ENCODE data around the gene CCBE1. TPM values are rescaled to one million over a fixed set of nuclear protein-coding genes. Genes with fewer than 3 reads are reported as not detected.
A peak's percentile ranks its signal among the peaks of the same experiment; 100 is the strongest.

The CCBE1 gene
- total and polyA plus RNA-seq, 2 of the 4 experiments (the other 2 are of a cell fraction): 64.8 to 148 TPM

- BruUV-seq (replicated peaks): no TSS peak
- ChIA-PET CTCF (interaction anchor here (1.1 kb wide), 1 partner anchor 156 kb away, joined by 3 read pairs; no protein-coding TSS in a partner anchor), POLR2A (ENCODE audit: unreplicated experiment) (no interaction called here)
- Histone ChIP-seq H2BK20ac (ENCODE audit: low read depth, low read length) (peak overlapping the region; percentile 81), H4K20me1 (ENCODE audit: insufficient read depth, low read length) (peaks cover 10% of the 10 kb centered on the region; the same call in 1 of the 2 replicates), H3K9me1 (ENCODE audit: insufficient read depth, low read length) (peaks cover 18% of the 10 kb centered on the region), H3K4me3 (ENCODE audit: insufficient read depth, low read depth, low read length) (no peak overlapping the region), H3K27ac (ENCODE audit: insufficient read depth, low read length) (no peak overlapping the region), H2AK5ac (ENCODE audit: low read depth, low read length) (peak overlapping the region; percentile 6; the same call in 1 of the 2 replicates), H3K4me1 (ENCODE audit: control insufficient read depth, insufficient read depth, low read length) (peaks cover 22% of the 10 kb centered on the region), H3K4me2 (ENCODE audit: low read depth, low read length) (peak overlapping the region; percentile 31; the same call in 1 of the 2 replicates), H3K56ac (ENCODE audit: extremely low read depth, insufficient read depth, low read length) (no peak overlapping the region), H4K5ac (ENCODE audit: low read depth, low read length) (no peak overlapping the region), H2AFZ (replicated peaks; ENCODE audit: low read length, poor library complexity) (no peak overlapping the region), H3K4ac (ENCODE audit: low read depth, low read length) (peak overlapping the region; percentile 69; the same call in 1 of the 2 replicates), H3K9ac (ENCODE audit: low read depth, low read length) (no peak overlapping the region), H2BK15ac (ENCODE audit: low read depth, low read length) (peak overlapping the region; percentile 12; the same call in 1 of the 3 replicates), H3K79me1 (ENCODE audit: low read depth in 1 of 2, low read length in 2 of 2) (peaks cover 46 to 80% of the 10 kb centered on the region in 2 experiments), H4K8ac (ENCODE audit: low read depth in 2 of 2, low read length in 2 of 2) (peak overlapping the region in 1 of 2 experiments; percentile 17; a peak in 2 of 4 replicates), H3K27me3 (ENCODE audit: control insufficient read depth, insufficient read depth, low read length) (no peaks in the 10 kb centered on the region), H3K18ac (ENCODE audit: low read depth, low read length) (peak overlapping the region; percentile 10; the same call in 1 of the 2 replicates), H2BK120ac (ENCODE audit: low read depth, low read length) (peak overlapping the region; percentile 50), H3K9me3 (ENCODE audit: control insufficient read depth, insufficient read depth, low read length) (no peaks in the 10 kb centered on the region), H3K36me3 (ENCODE audit: control insufficient read depth, insufficient read depth, low read length) (no peaks in the 10 kb centered on the region), H2BK5ac (ENCODE audit: low read depth, low read length, poor library complexity, severe bottlenecking) (peak overlapping the region; percentile 49), H4K91ac (ENCODE audit: insufficient read depth, low read depth, low read length) (no peak overlapping the region), H2AK9ac (replicated peaks; ENCODE audit: low read depth, low read length, poor library complexity) (no peak overlapping the region), H3K23ac (ENCODE audit: low read depth, low read length) (peak overlapping the region; percentile 48; the same call in 1 of the 2 replicates), H3K14ac (replicated peaks; ENCODE audit: low read depth, low read length) (peak overlapping the region; percentile 61)
- ATAC-seq (ENCODE audit: low read depth) (peak; percentile 80), DNase-seq (peak; percentile 91)
- dilution Hi-C loops (cut with HindIII; ENCODE audit: low sequenced_read_pairs, unreplicated experiment): no loop called here
- in situ Hi-C loops (cut with MboI; ENCODE audit: low sequenced_read_pairs): loop anchor here (10.0 kb wide), 2 partner anchors 56 to 226 kb away; no protein-coding TSS in a partner anchor
- intact Hi-C loops (cut with micrococcal nuclease): loop anchor here (2.0 to 10.0 kb wide), 3 partner anchors 14 to 214 kb away; no protein-coding TSS in a partner anchor
- no peak for TF ChIP-seq POLR2A (IDR thresholded peaks at IDR 0.05; ENCODE audit: low read depth, low read length)
- no peak for TF ChIP-seq RAD21 (IDR thresholded peaks at IDR 0.05; ENCODE audit: low read length)
- no peak for TF ChIP-seq RCOR1 (IDR thresholded peaks at IDR 0.05; ENCODE audit: insufficient replicate concordance, low read length)
- no peak for TF ChIP-seq CTCF (conservative IDR thresholded peaks at IDR 0.05; ENCODE audit: low read depth, low read length)
- peak; percentile 20; the same call in 1 of the 2 replicates for TF ChIP-seq CEBPB (IDR thresholded peaks at IDR 0.05; ENCODE audit: low read depth, low read length)
- peak; percentile 64; the same call in 1 of the 2 replicates for TF ChIP-seq MXI1 (IDR thresholded peaks at IDR 0.05; ENCODE audit: borderline replicate concordance, low read depth, low read length)
- TF ChIP-seq CHD1 (IDR thresholded peaks at IDR 0.05; ENCODE audit: low read depth, low read length): no peak
- no peak for TF ChIP-seq FOS (IDR thresholded peaks at IDR 0.05; ENCODE audit: low read depth, low read length)
- TF ChIP-seq USF2 (IDR thresholded peaks at IDR 0.05; ENCODE audit: low read depth, low read length): no peak
- no peak for TF ChIP-seq RFX5 (IDR thresholded peaks at IDR 0.05; ENCODE audit: low read depth, low read length)
- TF ChIP-seq SMC3 (IDR thresholded peaks at IDR 0.05; ENCODE audit: low read depth, low read length): no peak
- no peak for TF ChIP-seq NFE2L2 (IDR thresholded peaks at IDR 0.05; ENCODE audit: low read depth, low read length)
- no peak for TF ChIP-seq MAZ (IDR thresholded peaks at IDR 0.05; ENCODE audit: borderline replicate concordance, low read depth, low read length)
- no peak for TF ChIP-seq ELK1 (IDR thresholded peaks at IDR 0.05; ENCODE audit: borderline replicate concordance, low read depth, low read length)
- TF ChIP-seq MAFK (IDR thresholded peaks at IDR 0.05; ENCODE audit: low read depth, low read length): 0 out of 2 replicates have a peak, but pooled peaks have one; percentile 2
- no peak for TF ChIP-seq BHLHE40 (IDR thresholded peaks at IDR 0.05; ENCODE audit: low read depth, low read length)
These were observed 6.2 kb downstream of the CCBE1 start for GRCh38 chr18:59690996-59691395.

All from IMR-90 (cell line).